ENCODE data around the gene LY9.

LY9 gene

DNA sequence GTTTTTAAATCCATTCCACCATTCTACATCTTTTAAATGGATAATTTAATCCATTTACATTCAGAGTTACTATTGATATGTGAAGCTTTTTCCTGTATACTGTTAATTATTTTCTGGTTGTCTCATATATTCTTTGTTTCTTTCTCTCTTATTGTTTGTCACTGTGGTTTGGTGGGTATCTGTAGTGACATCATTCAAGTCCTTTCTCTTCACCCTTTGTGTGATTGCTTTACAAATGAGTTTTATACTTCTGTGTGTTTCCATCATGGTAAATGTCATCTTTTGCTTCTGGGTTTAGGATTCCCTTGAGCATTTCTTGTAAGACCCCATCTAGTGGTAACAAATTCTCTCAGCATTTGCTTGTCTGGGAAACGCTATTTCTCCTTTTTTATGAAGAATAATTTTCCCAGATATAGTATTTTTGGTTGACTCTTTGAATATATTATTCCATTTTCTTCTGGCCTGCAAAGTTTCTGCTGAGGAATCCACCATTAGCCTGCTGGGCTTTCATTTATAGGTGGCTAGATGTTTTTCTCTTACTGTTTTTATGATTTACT is 10.2 kb downstream of the LY9 start:
- no peak for DNase-seq

DNA sequence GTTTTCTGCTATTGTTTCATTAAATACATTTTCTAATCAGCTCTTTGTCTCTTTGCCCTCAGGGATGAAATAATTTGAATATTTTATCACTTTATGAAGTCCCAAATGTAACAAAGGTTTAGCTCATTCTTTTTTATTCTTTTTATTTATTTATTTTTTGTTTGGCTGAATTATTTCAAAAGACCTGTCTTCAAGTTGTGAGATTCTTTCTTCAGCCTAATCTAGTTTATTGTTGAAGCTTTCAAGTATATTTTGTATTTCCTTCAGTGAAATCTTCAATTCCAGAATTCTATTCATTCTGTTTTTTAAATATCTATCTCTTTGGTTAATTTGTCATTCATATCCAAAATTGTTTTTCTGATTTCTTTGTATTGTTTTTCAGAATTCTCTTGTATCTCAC is 10.8 kb downstream of the LY9 start:
- DNase-seq: no peak

- no peak for DNase-seq
These were observed 11.3 kb downstream of the LY9 start for GRCh38 chr1:160807247-160807646.

- no peak for DNase-seq
These were observed 11.8 kb downstream of the LY9 start for GRCh38 chr1:160807738-160808137.

DNA sequence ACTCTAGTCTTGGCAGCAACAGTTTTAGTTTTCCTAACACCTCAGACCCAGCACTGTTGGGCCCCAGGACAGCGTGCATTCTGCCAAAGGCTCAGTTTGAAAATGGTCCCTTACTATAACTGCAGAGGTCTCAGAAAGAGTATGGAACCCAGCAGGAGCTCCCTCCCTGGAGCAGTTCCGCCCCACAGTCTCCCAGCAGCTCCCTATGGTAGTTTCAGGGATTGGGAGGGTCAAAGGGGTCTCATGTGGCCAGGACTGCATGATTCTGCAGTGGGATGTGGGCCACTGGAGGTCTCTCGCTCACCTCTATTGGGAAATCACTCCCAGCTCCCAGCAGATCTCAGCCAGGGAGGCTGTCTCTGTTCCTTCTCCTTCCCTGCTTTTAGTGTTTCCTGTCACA is 12.3 kb downstream of the LY9 start:
- DNase-seq: no peak

DNA sequence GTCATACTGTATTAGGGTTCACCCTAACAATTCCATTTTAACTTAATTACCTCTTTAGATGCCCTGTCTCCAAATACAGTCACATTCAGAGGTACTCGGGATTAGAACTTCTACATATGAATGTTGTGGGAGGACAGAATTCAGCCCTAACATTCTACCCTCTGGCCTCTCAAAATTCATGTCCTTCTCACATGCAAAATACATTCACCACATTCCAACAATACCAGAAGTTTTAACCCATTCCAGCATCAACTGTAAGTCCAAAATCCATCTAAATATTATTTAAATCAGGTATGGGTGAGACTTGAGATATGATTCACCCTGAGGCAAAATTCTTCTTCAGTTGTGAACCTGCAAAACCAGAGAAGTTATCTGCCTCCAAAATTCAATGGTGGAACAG is 14.5 kb downstream of the LY9 start:
- no peak for DNase-seq

DNA sequence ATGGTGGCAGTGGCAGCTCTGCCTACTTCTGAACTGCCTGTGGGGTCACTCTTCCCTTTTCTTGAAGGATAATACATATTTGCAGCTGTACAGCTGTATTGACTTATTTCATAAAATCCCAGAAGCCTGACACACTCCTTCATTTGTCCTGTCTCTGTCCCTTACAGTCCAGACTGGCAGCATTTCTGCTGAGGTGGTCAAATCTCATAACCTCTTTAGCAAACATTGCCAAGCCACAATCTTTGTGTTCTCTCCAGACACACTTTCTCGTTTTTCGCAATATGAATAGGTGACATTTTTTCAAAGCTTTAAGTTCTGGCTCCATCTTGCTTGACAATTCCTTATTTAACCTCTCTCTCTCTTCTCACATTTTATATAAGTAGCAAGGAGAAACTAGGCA is 15.2 kb downstream of the LY9 start:
- DNase-seq: no peak

DNA sequence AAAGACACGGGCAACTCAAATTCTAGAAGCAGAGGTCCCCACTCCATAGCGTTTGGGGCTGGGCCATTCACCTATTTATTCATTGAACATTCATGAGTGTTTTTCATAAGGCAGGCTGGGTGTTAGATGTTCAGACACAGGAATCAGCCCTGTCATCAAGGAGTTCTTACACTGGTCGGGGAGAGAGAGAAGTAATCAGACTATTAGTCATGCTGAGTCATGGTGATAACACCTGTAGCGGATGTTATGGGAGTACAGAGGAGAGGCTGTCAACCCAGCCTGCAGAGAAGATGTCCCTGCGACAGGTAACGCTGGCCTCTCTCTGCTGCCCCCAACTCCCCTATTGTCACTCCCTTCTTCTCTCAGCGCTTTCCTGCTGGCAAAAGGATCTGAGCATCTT is 17.2 kb downstream of the LY9 start:
- DNase-seq: no peak

DNA sequence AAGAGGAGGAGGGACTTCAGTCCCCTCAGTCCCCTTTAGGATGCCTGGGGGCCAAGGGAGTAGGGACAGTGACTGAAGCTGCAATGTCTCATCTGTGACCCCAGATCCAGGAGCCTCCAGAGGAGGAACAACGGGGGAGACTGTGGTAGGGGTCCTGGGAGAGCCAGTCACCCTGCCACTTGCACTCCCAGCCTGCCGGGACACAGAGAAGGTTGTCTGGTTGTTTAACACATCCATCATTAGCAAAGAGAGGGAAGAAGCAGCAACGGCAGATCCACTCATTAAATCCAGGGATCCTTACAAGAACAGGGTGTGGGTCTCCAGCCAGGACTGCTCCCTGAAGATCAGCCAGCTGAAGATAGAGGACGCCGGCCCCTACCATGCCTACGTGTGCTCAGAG is 18.3 kb downstream of the LY9 start:
- no peak for DNase-seq

GRCh38 chr1:160814856-160815255 is 18.9 kb downstream of the LY9 start:
- DNase-seq: no peak

DNA sequence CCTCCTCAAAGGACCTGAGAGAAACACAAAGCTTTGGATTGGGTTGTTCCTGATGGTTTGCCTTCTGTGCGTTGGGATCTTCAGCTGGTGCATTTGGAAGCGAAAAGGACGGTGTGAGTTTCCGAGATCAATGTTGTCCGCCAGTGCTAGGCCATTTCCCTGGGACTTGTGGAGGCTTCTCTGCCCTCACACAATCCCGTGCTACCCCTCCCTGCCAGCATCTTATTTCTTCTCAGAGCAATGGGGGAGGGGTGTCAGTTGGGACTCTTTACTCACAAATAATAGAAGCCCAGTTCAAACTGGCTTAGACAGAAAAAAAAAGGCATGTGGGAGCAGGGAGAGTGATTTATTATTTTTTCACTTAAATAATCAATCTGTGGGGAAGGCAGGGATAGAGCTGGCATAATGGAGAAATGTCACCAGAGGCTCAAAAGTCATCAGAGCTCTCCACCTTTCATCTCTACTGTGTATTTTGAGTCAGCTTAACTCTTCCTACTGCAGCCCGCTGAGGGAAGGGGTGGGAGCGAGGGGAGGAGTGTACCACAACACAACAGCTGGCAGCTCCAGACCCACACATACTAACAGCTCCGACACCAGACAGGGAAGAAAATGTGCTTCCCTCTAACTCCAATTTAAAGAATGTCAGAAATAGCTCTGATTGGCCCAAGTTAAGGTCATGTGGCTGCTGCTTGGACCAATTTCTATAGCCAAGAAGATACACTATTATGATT is 22.4 kb downstream of the LY9 start:
- DNase-seq: no peak

DNA sequence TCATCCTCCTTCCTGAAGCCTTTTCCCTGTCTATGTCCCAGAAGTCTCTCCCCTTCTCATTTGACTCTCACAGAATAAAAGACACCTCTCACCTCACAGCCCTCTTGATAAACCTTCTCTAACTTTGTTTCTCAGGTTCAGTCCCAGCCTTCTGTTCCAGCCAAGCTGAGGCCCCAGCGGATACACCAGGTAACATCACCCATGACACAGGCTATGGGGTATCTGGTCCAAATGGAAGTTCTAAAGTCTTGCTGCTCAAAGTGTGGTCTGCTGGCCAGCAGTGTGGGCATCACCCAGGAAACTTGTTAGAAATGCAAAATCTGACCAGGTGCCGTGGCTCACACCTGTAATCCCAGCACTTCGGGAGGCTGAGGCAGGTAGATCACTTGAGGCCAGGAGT is 23.2 kb downstream of the LY9 start:
- no peak for DNase-seq

DNA sequence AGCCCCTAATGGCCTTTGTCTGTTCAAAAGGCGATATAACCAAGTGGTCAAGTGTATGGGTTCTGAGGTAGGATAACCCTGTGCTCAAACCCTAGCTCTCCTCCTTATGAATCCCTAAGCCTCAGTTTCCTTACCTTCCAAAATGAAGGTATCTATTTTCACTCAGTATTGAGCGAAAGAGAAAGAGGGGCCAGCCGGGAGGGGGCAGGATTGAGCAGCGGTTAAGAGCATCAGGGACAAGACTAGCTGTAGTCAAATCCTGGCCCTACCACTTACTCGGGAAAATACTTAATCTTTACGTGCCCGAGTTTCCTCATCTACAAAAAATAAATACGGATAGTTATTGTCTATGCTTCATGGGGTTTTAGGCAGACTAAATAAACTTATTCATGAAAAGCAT is 25.7 kb downstream of the LY9 start:
- no peak for DNase-seq

- DNase-seq: no peak
These were observed 27.3 kb downstream of the LY9 start for GRCh38 chr1:160823296-160823695.

GRCh38 chr1:160826546-160826945 is 30.6 kb downstream of the LY9 start:
- no peak for DNase-seq

- no peak for DNase-seq
These were observed 31.4 kb downstream of the LY9 start for GRCh38 chr1:160827418-160827817.

DNA sequence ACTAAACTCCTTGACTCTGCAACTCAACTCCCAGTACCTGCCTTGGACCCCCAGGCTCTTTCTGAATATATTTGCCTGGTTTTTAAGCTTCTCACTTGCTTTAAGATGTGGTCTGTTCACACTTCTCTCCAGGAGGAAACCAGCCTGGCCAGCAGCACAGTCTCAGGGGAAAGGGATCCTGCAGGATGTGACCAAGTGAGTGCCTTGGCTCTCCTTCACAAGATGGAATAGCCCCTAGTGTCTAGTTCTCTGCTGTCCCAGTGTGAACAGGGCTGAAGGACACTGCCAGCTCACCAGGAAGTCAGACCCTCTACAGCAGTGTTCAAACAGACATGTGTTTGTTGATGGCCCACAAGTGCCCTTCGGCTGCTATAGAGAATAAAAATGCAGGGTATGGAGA is 33.8 kb downstream of the LY9 start:
- no peak for DNase-seq

DNA sequence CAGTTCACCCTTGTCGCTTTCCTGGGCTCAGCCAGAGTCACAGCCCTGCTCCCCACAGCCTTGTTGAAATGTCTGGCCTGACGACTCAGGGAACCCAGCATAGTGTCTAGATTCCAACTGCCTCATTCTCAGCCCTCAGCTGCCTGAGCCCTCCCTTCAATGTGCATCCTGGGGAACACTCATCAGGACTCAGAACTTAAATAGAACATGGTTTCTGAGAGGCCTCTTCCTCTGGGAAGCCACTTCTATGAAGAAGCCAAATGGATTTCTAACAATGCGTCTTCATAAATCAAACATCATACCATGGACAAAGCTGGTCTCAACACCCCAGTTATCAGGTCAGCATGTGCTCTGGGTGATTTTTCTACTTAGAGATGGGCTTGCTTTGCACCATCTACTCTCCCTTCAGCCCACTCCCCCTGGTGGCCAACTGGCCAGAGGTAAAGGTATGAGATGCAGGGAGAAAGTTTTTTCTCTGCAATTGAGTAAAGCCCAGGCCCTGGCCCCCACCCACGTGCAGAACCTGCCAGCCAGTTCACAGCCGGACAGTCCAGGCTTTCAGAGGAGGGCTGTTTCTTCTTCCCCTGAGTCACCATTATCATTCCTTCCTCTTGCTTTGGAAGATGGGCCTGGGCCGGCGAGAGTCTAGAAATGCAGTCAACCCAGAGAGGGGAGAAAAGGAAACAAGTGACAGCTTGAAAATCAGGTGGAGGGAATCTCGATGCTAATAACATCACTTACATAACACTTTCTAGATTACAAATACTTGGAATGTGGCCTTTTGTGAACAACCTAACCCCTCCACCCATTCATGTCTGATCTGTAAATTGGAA is 34.6 kb downstream of the LY9 start:
- DNase-seq: peak in 1 of 2 experiments; percentile 7

GRCh38 chr1:160834945-160835565 is 39.1 kb downstream of the LY9 start:
- DNase-seq: peak in 1 of 2 experiments; percentile 30

DNA sequence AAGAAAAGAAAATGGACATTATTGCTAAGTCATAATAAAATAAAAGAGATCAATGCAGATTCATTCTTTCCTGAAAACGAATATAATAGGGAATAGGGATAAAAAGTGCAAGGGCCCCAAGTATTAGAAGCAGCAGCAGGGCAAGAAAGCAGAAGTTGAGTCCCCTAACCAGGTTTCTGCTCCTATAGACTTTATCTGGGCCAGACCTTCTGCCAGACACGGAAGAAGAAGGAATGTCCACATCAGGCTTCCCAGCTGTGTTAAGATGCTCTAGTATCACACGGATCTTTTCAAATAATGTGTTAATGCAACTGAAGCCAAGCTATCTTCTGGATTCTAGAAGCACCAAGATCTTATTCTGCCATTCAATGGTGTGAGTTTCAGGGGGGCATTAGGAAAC is 39.8 kb downstream of the LY9 start:
- no peak for DNase-seq

DNA sequence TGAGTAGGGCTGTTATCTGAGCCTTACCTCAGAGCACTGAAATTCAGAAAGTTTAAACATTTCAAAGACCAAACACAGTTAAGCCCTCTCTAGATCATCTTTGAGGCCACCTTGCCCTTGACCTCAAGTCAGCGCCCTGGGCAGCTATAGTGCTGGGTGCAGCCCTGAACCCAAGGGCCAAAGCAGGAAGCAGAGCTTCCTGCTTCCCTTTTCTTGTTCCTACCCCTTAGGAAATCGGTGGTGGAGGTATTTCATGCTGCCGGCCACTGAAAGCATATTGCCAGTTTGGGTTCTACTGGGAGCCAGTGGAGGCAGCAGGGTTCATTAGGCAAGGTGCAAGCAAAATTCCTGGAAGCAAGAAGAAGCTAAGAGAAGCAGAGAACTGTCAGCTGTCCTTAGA is 40.6 kb downstream of the LY9 start:
- DNase-seq: no peak

DNA sequence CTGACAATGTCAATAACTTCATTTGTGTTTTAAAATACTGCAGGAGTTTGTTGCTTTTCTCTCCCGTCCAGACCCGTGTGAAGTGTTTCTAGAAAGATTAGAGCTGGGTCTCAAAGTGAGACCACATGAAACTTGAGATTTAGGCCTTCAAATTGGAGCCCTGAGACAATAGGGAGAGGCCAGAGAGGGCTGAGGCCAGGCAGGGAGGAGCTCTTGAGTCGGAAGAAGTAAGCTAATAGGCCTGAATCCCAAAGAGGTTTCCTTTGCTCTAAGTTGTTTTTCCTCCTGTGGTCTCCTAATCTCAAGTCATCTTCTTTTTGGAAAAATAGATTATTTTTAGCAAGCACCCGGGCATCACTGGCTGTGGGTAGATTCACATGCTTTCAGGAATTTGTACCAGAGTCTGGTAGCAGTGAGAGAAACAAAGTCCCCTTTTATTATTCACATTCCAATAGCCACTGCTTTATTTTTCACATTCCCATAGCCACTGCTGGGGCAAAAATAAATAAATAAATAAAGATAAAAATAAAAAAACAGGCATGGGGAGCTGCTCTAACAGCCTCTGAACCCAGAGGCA is 41.1 kb downstream of the LY9 start:
- DNase-seq: no peak

DNA sequence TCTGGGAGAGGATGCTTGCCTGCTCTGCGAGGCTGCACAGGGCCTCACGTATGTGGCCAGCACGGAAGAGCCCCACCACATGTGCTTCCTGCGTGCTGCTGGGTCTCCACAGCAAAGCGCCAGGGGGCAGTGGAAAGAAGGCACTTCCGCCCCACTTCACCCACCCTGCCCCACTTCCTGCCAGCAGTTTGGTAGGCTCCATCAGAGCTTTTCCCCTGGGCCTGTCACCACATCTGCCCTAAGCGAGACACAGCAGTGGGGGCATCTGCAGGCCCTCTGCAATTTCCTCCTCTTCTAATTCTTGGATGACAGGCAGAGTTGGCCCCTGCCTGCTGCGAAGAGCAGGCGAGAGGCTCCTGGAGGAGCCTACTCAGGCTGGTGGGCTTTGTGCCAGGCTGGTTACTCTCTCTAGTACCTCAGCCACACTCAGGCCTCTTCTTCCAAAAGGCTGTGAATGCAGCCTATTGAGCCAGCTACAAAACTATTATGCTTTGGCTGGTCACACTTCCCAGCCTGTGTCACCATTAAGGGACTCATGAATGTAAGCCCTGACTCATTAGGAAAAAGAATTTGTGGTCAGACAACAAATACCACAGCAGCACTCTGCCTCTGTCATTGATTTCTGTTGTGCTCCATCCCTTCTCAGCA is 41.7 kb downstream of the LY9 start:
- no peak for DNase-seq
